MCF 10A (cell line): Measurements from ENCODE around the gene OR6C4. TPM values are rescaled to one million over a fixed set of nuclear protein-coding genes. Genes with fewer than 3 reads are reported as not detected.

Experiments
- Bru-seq: library from RNA; stranded (reverse); fragments of 400-500 nt; gene quantifications from one replicate; lab custom pipeline; 2021; lab: Mats Ljungman, UMichigan
- BruChase-seq, 2 experiments: library from RNA; stranded (reverse); fragments of 400-500 nt; gene quantifications; one replicate each; lab custom pipeline; 2021; lab: Mats Ljungman, UMichigan
- BruUV-seq: library from RNA; stranded (reverse); fragments of 400-500 nt; replicated peaks from 2 replicates; lab custom pipeline; 2021; lab: Mats Ljungman, UMichigan
- CTCF ChIA-PET: fragments of 300-600 bp; sonication (Branson Sonifier 250); formaldehyde crosslinking; extraction: SDS; loops from one replicate; lab custom pipeline; 2021; ENCODE audit warnings: antibody characterized with exemption, inconsistent platforms; lab: Yijun Ruan, JAX
- POLR2A ChIA-PET: fragments of 300-600, 350-650 bp; sonication (Branson Sonifier 250); formaldehyde crosslinking; extraction: SDS; loops from one replicate; lab custom pipeline; 2020; ENCODE audit warnings: antibody characterized with exemption, inconsistent platforms; lab: Yijun Ruan, JAX
- DNase-seq: peaks from one replicate; pipeline ENCODE4 v3.0.0-alpha.2; 2018; ENCODE audit not compliant: unreplicated experiment
- H3K27ac Mint-ChIP-seq: one replicate; pipeline ENCODE4 v1.8.0; 2022; ENCODE audit warnings: mild to moderate bottlenecking, low read depth, mixed read lengths; ENCODE audit not compliant: unreplicated experiment
- H3K27me3 Mint-ChIP-seq: one replicate; pipeline ENCODE4 v1.8.0; 2022; ENCODE audit warnings: mixed read lengths; ENCODE audit not compliant: insufficient read depth, unreplicated experiment
- H3K36me3 Mint-ChIP-seq: one replicate; pipeline ENCODE4 v1.8.0; 2022; ENCODE audit warnings: mild to moderate bottlenecking, moderate library complexity, mixed read lengths; ENCODE audit not compliant: insufficient read depth, unreplicated experiment
- H3K4me1 Mint-ChIP-seq: one replicate; pipeline ENCODE4 v1.8.0; 2022; ENCODE audit warnings: mixed read lengths; ENCODE audit not compliant: insufficient read depth, unreplicated experiment
- H3K4me3 Mint-ChIP-seq: one replicate; pipeline ENCODE4 v1.8.0; 2022; ENCODE audit warnings: mild to moderate bottlenecking, moderate library complexity, mixed read lengths; ENCODE audit not compliant: unreplicated experiment
- H3K9me3 Mint-ChIP-seq: one replicate; pipeline ENCODE4 v1.8.0; 2022; ENCODE audit warnings: mixed read lengths; ENCODE audit not compliant: unreplicated experiment
- intact Hi-C: fragments of 100-400 bp; cut with micrococcal nuclease; formaldehyde crosslinking; loops from 2 replicates; pipeline ENCODE4 v1.14.1; 2022
- long read RNA-seq: library from polyadenylated mRNA; stranded (forward); transcript quantifications from one replicate; pipeline ENCODE4 v2.0.0, GENCODE V29; 2022
- total RNA-seq: library from RNA; stranded (reverse); gene quantifications from 2 replicates; pipeline ENCODE4 v1.2.3, GENCODE V29; 2022
- TF ChIP-seq, protein P1 (sequence below): fragments of 200-600 bp; IDR thresholded peaks from one replicate; pipeline ENCODE4 v1.8.0; 2022; ENCODE audit warnings: antibody characterized with exemption, mild to moderate bottlenecking; ENCODE audit not compliant: unreplicated experiment

OR6C4 gene
- total RNA-seq (not detected in 2 replicates), Bru-seq, nascent RNA (not detected), BruChase-seq, experiment 1, labeled RNA remaining after a 6-hour chase (not detected), BruChase-seq, experiment 2, labeled RNA remaining after a 2-hour chase (not detected)
- long read RNA-seq: 0 reads

DNA sequence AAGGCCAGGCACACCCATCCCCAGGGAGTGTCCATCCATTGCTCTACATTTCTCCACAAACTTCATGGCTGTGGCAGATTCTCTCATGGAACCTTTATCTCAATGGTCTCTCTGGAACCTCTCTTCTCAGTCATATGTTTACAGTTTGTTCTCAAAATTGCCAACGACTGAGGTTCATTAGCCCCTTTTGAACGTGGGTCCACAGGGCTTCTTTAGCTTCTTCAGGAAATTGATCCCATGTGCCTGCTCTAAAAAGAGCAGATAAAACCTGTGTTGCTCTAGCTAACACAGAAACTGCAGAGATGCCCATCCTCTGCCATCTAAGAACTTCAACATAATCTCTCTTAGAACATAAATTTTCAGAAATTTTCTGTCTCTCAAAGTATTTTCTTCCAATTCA lies at the start of gene OR6C4:
OR6C4 (plus strand) TSS at position 301 of the 400 bp plus-strand sequence. CDS start 1,625 bp downstream, outside the sequence.
- Mint-ChIP-seq H3K27ac (no peak within 1 kb of the TSS), H3K4me1 (no peaks in the 10 kb centered on the region), H3K4me3 (no peak within 1 kb of the TSS), H3K27me3 (peaks cover 60% of the 10 kb centered on the region), H3K36me3 (peaks cover 6% of the 10 kb centered on the region), H3K9me3 (no peaks in the 10 kb centered on the region)
- intact Hi-C loops: no loop called here
- ChIA-PET POLR2A (no interaction called here), CTCF (no interaction called here)
- TF ChIP-seq, protein P1, sequence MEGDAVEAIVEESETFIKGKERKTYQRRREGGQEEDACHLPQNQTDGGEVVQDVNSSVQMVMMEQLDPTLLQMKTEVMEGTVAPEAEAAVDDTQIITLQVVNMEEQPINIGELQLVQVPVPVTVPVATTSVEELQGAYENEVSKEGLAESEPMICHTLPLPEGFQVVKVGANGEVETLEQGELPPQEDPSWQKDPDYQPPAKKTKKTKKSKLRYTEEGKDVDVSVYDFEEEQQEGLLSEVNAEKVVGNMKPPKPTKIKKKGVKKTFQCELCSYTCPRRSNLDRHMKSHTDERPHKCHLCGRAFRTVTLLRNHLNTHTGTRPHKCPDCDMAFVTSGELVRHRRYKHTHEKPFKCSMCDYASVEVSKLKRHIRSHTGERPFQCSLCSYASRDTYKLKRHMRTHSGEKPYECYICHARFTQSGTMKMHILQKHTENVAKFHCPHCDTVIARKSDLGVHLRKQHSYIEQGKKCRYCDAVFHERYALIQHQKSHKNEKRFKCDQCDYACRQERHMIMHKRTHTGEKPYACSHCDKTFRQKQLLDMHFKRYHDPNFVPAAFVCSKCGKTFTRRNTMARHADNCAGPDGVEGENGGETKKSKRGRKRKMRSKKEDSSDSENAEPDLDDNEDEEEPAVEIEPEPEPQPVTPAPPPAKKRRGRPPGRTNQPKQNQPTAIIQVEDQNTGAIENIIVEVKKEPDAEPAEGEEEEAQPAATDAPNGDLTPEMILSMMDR: no peak
- BruUV-seq: no TSS peak
- no peak for DNase-seq

DNA sequence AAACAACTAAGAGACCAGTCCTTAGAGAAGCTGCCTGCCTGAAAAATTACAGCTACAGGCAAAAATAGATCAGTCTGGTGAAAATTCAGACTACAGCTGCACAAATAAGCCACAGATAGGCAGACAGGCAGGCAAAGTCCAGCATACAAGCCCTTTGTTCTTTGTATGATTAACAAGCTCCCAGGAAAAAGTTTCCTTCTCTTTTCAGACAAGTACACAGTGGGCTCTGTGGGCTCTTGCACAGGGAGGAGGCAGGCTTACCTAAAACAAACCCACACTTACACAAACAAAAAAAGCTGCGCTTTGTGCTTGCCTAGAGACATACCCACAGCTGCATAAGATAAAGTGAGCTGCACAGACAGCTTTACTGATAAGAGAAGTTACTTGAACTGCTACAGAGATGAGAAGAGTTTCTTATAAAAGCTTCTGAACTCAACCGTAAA lies 49.6 kb upstream of the OR6C4 start:
- Mint-ChIP-seq H3K4me3 (no peak overlapping the region), H3K27me3 (peaks cover 31% of the 10 kb centered on the region), H3K36me3 (no peaks in the 10 kb centered on the region), H3K9me3 (no peaks in the 10 kb centered on the region), H3K27ac (no peak overlapping the region), H3K4me1 (no peaks in the 10 kb centered on the region)
- intact Hi-C loops: no loop called here
- no peak for DNase-seq
- CTCF ChIA-PET: interaction anchor here (0.6 kb wide), 1 partner anchor 22 kb away, joined by 4 read pairs; no protein-coding TSS in a partner anchor
- BruUV-seq: no TSS peak
- TF ChIP-seq, protein P1: no peak
- POLR2A ChIA-PET: no interaction called here

DNA sequence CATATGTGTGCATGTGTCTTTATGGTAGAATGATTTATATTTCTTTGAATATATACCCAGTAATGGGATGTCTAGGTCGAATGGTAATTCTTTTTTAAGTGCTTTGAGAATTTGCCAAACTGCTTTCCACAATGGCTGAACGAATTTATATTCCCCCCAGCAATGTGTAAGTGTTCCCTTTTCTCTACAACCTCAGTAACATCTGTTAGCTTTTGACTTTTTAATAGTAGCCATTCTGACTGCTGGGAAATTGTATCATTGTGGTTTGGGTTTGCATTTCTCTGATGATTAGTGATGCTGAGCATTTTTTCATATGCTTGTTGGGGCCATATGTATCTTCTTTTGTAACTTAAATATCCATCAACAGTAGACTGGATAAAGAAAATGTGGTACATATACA lies 47.8 kb upstream of the OR6C4 start:
- no peak overlapping the region for H3K27ac Mint-ChIP-seq
- no peaks in the 10 kb centered on the region for H3K36me3 Mint-ChIP-seq
- DNase-seq: no peak
- intact Hi-C loops: no loop called here
- CTCF ChIA-PET: no interaction called here
- H3K4me1 Mint-ChIP-seq: no peaks in the 10 kb centered on the region
- peaks cover 14% of the 10 kb centered on the region for H3K27me3 Mint-ChIP-seq
- POLR2A ChIA-PET: no interaction called here
- H3K9me3 Mint-ChIP-seq: no peaks in the 10 kb centered on the region
- TF ChIP-seq, protein P1: no peak
- no TSS peak for BruUV-seq
- H3K4me3 Mint-ChIP-seq: no peak overlapping the region

DNA sequence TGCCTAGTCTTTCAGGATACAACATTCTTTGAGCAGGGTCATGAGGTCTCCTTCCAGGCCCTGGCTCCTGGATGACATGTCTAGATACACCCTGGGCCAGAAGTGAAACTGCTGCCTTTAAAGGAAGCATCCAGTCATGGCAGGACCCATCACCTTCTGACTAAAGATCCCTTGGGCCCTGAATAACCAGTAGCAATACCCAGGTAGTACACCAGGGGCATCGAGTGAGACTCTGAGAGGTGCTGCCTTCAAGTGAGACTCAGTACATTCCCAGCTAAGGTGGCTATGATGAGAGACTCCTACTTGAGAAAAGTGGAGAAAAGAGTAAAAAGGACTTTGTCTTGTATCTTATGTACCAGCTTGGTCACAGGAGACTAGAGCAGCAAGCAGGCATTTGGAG lies 33.7 kb upstream of the OR6C4 start:
- Mint-ChIP-seq H3K36me3 (no peaks in the 10 kb centered on the region), H3K9me3 (no peaks in the 10 kb centered on the region), H3K27me3 (no peaks in the 10 kb centered on the region), H3K4me3 (no peak overlapping the region), H3K4me1 (no peaks in the 10 kb centered on the region), H3K27ac (no peak overlapping the region)
- ChIA-PET POLR2A (no interaction called here), CTCF (no interaction called here)
- peak; percentile 8 for DNase-seq
- intact Hi-C loops: no loop called here
- BruUV-seq: no TSS peak
- TF ChIP-seq, protein P1: no peak
